Kidney capillary endothelial cell (primary cell): Measurements from ENCODE around the gene SUGCT.
"Not testable (repeated sequence)": the region's sequence is repeated elsewhere in the genome, so short reads cannot be mapped to it uniquely, and the experiment has no call there.

Experiments
- DNase-seq: peaks from one replicate; pipeline ENCODE4 v3.0.0-alpha.2; 2018; ENCODE audit warnings: low spot score

Gene SUGCT

GRCh38 chr7:40405991-40406390, 271.2 kb downstream of the SUGCT start:
- DNase-seq: no peak

- DNase-seq: no peak
These were observed 277.5 kb downstream of the SUGCT start for GRCh38 chr7:40412323-40412722.

- DNase-seq: not testable (repeated sequence)
These were observed 279.9 kb downstream of the SUGCT start for GRCh38 chr7:40414704-40415103.

GRCh38 chr7:40418448-40418847, 283.6 kb downstream of the SUGCT start:
- no peak for DNase-seq

- no peak for DNase-seq
These were observed 284.2 kb downstream of the SUGCT start for GRCh38 chr7:40418983-40419382.

GRCh38 chr7:40419806-40420205, 285.0 kb downstream of the SUGCT start:
- no peak for DNase-seq

GRCh38 chr7:40421433-40421832, 286.6 kb downstream of the SUGCT start:
- DNase-seq: no peak

- DNase-seq: no peak
These were observed 290.9 kb downstream of the SUGCT start for GRCh38 chr7:40425696-40426095.

GRCh38 chr7:40428421-40428820, 293.6 kb downstream of the SUGCT start:
- no peak for DNase-seq

GRCh38 chr7:40429826-40430225, 295.0 kb downstream of the SUGCT start:
- no peak for DNase-seq

GRCh38 chr7:40432046-40432445, 297.2 kb downstream of the SUGCT start:
- no peak for DNase-seq

- DNase-seq: no peak
These were observed 301.9 kb downstream of the SUGCT start for GRCh38 chr7:40436710-40437109.

- peak; percentile 76 for DNase-seq
These were observed 302.7 kb downstream of the SUGCT start for GRCh38 chr7:40437498-40437897.

- no peak for DNase-seq
These were observed 303.3 kb downstream of the SUGCT start for GRCh38 chr7:40437936-40438634.

- DNase-seq: no peak
These were observed 304.9 kb downstream of the SUGCT start for GRCh38 chr7:40439686-40440085.

- no peak for DNase-seq
These were observed 312.5 kb downstream of the SUGCT start for GRCh38 chr7:40447345-40447744.

GRCh38 chr7:40455485-40455884, 320.7 kb downstream of the SUGCT start:
- DNase-seq: no peak

GRCh38 chr7:40457776-40458480, 323.1 kb downstream of the SUGCT start:
- no peak for DNase-seq

- DNase-seq: no peak
These were observed 328.6 kb downstream of the SUGCT start for GRCh38 chr7:40463446-40463845.

- no peak for DNase-seq
These were observed 334.4 kb downstream of the SUGCT start for GRCh38 chr7:40468891-40469864.

- DNase-seq: no peak
These were observed 335.3 kb downstream of the SUGCT start for GRCh38 chr7:40470091-40470592.

GRCh38 chr7:40470817-40471216, 336.0 kb downstream of the SUGCT start:
- DNase-seq: no peak
